ENCODE results near the gene MAPK12. TPM values are rescaled to one million over a fixed set of nuclear protein-coding genes. Genes with fewer than 3 reads are reported as not detected.

The MAPK12 gene
- total and polyA plus RNA-seq, 2 donors (not counting 3 experiments of a cell fraction or from before 2014, with no cell fraction given), result 72.3 to 86.8 TPM

GRCh38 chr22:50308597-50308935, 47.1 kb upstream of the MAPK12 start:
- TF ChIP-seq POLR2AphosphoS5 (IDR thresholded peaks at IDR 0.05; ENCODE audit: insufficient read depth, low read depth, low read length) (no peak), POLR2A (IDR thresholded peaks at IDR 0.05; ENCODE audit: low read depth, low read length) (no peak), MYC (IDR thresholded peaks at IDR 0.05; ENCODE audit: low read depth, low read length) (no peak)
- TF ChIP-seq, protein P1, sequence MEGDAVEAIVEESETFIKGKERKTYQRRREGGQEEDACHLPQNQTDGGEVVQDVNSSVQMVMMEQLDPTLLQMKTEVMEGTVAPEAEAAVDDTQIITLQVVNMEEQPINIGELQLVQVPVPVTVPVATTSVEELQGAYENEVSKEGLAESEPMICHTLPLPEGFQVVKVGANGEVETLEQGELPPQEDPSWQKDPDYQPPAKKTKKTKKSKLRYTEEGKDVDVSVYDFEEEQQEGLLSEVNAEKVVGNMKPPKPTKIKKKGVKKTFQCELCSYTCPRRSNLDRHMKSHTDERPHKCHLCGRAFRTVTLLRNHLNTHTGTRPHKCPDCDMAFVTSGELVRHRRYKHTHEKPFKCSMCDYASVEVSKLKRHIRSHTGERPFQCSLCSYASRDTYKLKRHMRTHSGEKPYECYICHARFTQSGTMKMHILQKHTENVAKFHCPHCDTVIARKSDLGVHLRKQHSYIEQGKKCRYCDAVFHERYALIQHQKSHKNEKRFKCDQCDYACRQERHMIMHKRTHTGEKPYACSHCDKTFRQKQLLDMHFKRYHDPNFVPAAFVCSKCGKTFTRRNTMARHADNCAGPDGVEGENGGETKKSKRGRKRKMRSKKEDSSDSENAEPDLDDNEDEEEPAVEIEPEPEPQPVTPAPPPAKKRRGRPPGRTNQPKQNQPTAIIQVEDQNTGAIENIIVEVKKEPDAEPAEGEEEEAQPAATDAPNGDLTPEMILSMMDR (IDR thresholded peaks at IDR 0.05; ENCODE audit: extremely low read depth in 1 of 2, insufficient read depth in 1 of 2, low read depth in 1 of 2, low read length in 2 of 2), result no peak
- TF ChIP-seq, protein P2, sequence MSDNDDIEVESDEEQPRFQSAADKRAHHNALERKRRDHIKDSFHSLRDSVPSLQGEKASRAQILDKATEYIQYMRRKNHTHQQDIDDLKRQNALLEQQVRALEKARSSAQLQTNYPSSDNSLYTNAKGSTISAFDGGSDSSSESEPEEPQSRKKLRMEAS (IDR thresholded peaks at IDR 0.05; ENCODE audit: insufficient read depth, insufficient read length), result no peak
- no peak overlapping the region for H3K4me3 ChIP-seq (replicated peaks in 1 of 3; ENCODE audit: insufficient read depth in 1 of 3, low read depth in 1 of 3, low read length in 3 of 3)
- no peak overlapping the region for H3K27ac ChIP-seq (ENCODE audit: insufficient read depth, low read depth, low read length)
- DNase-seq (ENCODE audit: low read depth, low spot score) (no peak), FAIRE-seq (peak; percentile 77)
- intact Hi-C loops (cut with micrococcal nuclease) (loop anchor here (2.0 to 5.0 kb wide), 2 partner anchors 18 to 34 kb away; partner anchors contain the start of genes DENND6B and PPP6R2), dilution Hi-C loops (cut with MboI; ENCODE audit: extremely low pct_ligation_motif_present, low sequenced_read_pairs) (no loop called here)
- no peak overlapping the region for H3K9ac ChIP-seq (replicated peaks; ENCODE audit: extremely low read depth, insufficient read depth, low read length)
- CTCF ChIA-PET, result interaction anchor here (2.6 to 3.8 kb wide), 2 partner anchors 13 to 33 kb away, joined by 11 to 16 read pairs; no protein-coding TSS in a partner anchor
- POLR2A ChIA-PET, result no interaction called here
- peaks cover 30% of the 10 kb centered on the region for H3K79me2 ChIP-seq (ENCODE audit: control insufficient read depth, insufficient read depth, low read length)
- H3K9me3 ChIP-seq (replicated peaks; ENCODE audit: control insufficient read depth, insufficient read depth, low read length), result no peaks in the 10 kb centered on the region
- H4K20me1 ChIP-seq (replicated peaks; ENCODE audit: control insufficient read depth, extremely low read depth, insufficient read depth, low read length), result no peaks in the 10 kb centered on the region
- H3K36me3 ChIP-seq (ENCODE audit: control insufficient read depth in 2 of 2, extremely low read depth in 1 of 2, insufficient read depth in 2 of 2, low read length in 2 of 2), result peaks cover 0 to 2% of the 10 kb centered on the region in 2 experiments
- no peak overlapping the region for H2AFZ ChIP-seq (ENCODE audit: low read depth, low read length)
- no peaks in the 10 kb centered on the region for H3K9me1 ChIP-seq (replicated peaks; ENCODE audit: control insufficient read depth, extremely low read depth, insufficient read depth, low read length)
- H3K4me1 ChIP-seq (ENCODE audit: control insufficient read depth, extremely low read depth, insufficient read depth, low read length), result peaks cover 27% of the 10 kb centered on the region
- no peaks in the 10 kb centered on the region for H3K27me3 ChIP-seq (ENCODE audit: control insufficient read depth in 2 of 2, insufficient read depth in 2 of 2, low read length in 2 of 2)
- BruUV-seq (replicated peaks), result no TSS peak
- H3K4me2 ChIP-seq (ENCODE audit: insufficient read depth, low read length), result no peak overlapping the region

Measured in endothelial cell of umbilical vein (primary cell).